HG03354 (cell line): Measurements from ENCODE around the gene ICE2.

Experiments
- ATAC-seq: cut with Tn5 transposase; IDR thresholded peaks from one replicate; pipeline ENCODE4 v1.9.1; 2021; ENCODE audit warnings: mild to moderate bottlenecking; ENCODE audit not compliant: unreplicated experiment, poor library complexity, severe bottlenecking

Gene ICE2

GRCh38 chr15:60395276-60396011, 83.5 kb downstream of the ICE2 start:
- no peak for ATAC-seq

- ATAC-seq = no peak
These were observed 84.2 kb downstream of the ICE2 start for GRCh38 chr15:60394689-60395097.

DNA sequence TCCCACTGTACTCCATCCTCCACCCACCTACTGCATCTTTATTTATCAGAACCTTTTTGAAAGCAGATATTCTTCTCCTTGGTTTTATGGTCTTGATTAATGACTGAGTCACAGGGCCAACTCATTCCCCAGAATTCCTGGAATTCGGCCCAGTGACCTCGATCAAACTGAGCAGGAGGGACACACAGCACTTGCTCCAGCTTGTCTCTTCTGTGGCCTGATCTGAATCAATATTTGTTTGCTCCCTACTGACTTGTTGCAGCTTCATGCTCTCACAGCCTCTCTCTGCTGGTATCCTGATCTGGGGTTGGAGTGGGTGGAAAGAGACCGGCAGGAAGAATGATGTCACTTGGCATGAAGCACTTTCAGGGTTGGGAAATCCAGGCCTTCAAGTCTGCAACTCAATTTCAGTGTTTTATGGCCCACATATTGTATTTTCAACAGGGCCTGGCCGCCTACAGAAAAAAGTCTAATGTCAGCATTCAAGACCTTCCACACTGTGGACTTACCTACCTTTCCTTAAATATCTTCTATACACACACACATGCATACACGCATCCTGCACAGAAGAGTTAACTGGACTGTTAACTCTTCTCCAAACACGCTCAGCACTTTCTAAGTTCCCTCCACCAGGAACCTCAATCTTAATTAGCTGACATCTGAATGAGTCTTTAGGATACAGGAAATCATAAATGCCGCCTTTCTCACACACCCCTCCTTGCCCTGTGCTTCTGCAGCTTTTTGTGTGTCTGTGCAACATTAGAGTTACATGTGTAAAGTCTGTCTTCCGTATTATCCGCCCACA, 85.8 kb downstream of the ICE2 start:
- ATAC-seq = no peak

- no peak for ATAC-seq
These were observed 86.3 kb downstream of the ICE2 start for GRCh38 chr15:60392601-60392985.

DNA sequence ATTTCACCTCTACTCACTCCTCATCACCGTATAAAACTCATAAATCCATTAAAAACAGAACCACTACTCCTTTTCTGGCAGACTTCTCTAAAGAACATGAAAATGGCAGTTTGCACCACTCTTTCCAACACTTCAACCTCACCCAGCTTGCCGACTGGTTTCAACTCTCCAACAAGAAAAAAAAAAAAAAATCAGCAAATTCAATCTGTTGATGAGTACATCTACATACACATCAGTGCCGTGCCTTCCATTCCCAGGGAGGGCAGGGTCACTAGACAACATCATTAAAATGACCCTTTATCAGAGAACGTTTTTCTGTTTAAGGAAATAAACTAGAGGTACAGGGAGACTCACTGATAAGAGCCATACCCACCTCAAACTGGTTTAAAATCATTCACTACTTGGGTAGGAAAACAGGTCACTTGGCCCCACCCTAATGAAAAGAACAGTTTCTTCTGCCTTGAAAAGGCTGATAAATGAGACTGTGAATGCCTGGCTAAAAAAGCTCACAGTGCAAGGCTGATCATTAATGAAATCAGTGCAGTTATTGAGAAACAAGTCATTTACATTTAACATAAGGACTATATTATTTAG, 87.1 kb downstream of the ICE2 start:
- ATAC-seq = no peak

DNA sequence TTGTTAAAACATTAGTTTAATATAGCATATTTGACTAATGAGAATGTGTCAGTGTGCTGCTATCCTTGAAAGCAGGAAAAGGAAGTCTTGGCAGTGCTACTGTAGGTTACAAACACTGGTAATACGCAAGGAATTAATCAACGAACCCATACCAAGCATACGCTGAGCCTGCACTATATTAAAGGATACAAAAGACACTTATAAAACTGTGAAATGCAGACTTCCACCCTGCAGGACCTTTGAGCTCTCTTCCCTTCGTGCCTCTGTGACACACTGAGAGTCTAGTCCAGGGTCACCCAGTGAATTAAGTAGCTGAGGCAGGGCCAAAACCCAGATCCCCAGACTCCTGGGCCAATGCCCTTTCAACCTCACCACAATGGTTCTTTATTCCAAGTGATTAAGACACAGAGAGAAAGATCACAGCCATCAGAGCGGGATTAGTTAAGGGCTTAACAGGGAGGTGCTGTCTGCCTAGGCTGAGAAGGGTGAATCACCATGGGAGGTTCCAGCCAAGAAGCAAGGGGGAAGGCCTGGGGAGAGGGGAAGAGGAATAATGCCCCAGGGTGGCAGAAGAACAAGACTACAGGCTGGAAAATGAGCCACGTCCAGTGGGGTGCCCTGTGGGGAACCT, 88.0 kb downstream of the ICE2 start:
- no peak for ATAC-seq

DNA sequence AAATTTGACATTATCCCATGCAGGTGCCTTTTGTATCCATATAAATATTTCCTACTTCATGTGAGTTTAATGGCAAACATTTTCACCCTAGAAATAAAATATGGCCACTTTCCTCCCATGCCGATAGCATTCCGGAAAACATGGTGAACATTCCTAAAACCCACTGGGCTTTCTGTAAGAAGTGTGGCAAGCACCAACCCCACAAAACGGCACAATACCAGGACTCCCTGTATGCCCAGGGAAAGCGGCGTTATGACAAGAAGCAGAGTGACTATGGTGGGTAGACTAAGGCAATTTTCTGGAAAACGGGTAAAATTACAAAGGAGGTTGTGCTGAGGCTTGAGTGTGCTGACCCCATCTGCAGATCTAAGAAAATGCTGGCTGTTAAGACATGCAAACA, 88.7 kb downstream of the ICE2 start:
- ATAC-seq = no peak

GRCh38 chr15:60389261-60390077, 89.5 kb downstream of the ICE2 start:
- peak; percentile 62 for ATAC-seq

- ATAC-seq = no peak
These were observed 91.6 kb downstream of the ICE2 start for GRCh38 chr15:60387321-60387720.

- no peak for ATAC-seq
These were observed 92.3 kb downstream of the ICE2 start for GRCh38 chr15:60386615-60387014.

DNA sequence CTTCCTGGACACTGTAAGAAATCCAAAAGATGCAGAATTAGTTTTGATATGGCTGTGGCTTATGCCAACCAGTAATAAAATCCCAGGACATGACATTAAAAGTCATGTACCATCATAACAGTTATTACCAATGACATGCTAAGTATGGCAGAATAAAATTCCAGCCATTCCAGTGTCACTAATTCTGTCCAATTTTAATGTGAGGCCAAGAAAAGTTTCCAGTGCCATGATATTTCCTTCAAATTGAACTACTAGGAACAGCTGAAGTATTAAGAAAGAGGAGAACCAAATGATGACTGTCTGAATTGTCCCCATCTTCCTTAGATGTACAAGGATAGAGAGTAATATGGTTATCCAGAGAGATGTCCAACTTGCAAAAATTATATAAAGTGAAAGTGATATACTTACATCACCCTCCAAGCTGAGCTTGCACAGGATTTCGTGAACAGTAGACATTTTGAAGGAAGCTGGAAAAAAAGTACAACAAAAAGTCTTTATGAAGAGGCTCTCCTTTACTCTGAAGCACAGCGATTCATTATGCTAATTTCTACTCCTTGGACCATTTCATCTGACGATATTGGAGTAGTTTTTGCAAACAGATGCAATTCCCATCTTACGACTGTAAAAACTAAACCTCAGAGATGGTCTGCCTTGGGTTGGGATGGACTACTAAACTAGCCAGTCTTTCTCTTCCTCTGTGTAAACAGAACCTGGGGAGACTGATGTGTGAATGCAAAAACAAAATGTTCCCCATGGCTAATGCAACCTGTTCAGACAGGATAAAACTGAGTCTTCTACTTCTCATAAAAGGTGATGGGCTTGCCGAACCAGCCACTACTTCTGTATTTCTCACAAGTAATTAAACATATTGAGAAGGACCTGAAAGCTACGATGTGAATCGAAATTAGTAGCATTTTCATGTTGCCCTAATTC, 93.1 kb downstream of the ICE2 start:
- no peak for ATAC-seq

DNA sequence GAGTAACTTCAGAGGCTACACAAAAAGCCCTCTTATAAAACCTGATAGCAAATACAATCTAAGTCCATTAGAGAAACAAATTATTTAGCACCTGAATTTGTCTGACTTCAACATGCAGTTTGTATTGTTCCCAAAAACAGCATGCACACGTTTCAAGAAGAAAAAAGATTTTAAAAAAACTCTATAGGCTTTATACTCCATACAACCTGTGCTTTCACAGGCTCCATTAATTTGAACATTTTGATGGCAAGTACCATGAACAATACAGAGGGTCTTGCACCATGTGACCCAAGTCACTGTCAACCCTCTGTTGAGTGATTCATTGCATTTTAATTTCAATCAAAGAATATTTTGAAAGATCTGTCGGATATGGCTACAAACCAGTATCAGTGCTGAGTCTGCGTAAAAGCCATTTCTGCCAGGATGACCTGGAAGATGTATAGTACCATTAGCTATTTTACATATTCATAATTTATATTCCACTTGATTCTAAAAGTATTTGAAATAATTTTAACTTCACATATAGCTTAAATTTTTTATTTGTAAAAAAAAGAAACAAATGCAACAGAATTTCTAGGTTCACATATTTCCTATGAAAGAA, 94.3 kb downstream of the ICE2 start:
- ATAC-seq = no peak

DNA sequence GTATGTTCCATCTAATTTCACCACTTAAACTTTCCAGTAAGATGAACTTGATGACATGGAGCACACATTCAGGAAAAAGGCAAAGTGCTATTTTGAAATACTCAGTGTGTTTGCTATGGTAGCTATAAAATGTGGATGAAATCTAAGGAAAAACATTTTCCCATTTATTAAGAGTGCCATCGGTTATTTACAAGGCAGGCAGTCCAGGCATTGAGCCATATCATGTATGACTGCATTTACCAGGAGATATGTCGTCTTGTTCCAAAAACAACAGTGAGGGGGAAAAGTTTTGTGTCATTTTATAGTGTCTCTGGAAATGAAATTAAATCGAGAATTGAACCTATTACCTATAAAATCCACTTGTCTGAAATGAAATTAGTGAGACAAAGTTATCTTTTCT, 94.9 kb downstream of the ICE2 start:
- ATAC-seq = no peak

GRCh38 chr15:60382773-60383674, 95.9 kb downstream of the ICE2 start:
- no peak for ATAC-seq

DNA sequence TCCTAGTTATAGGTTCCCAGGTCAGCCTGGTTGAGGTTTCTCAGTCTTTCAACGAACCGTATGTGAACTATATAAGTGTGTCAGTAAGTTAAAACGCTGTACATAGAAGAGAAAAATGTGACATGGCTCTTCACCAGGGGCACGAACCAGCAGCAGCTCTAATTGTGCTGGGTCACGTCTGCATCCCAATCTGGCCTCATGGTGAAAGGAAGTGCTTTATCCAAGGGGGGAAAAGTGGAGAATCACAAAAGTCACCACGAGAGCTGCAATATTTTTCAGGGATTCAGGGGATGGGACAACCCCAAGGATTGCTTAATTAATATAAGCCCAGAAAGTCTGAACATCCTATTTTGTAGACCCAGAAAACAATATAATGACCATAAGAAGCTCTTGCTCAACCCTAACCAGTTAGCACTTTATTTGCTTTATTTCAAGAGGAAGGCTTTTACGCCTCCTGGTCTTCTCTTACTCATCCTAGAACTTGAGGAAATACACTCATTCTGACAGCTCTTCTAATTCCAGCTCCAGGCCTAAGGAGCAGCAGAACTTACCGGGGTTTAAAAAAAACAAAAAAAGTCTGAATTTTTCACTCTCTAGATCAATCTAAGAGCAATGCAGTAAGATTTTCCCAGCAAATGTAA, 97.7 kb downstream of the ICE2 start:
- no peak for ATAC-seq

GRCh38 chr15:60379525-60380274, 99.2 kb downstream of the ICE2 start:
- ATAC-seq = no peak
